Amniotic stem cell (primary cell): ENCODE results near the gene EME1.
A peak's percentile ranks its signal among the peaks of the same experiment; 100 is the strongest.
"Not testable (repeated sequence)": the region's sequence is repeated elsewhere in the genome, so short reads cannot be mapped to it uniquely, and the experiment has no call there.

Experiments used
- DNase-seq: peaks from one replicate; lab custom pipeline; 2025; lab: John Stamatoyannopoulos, UW

Gene EME1, protein sequence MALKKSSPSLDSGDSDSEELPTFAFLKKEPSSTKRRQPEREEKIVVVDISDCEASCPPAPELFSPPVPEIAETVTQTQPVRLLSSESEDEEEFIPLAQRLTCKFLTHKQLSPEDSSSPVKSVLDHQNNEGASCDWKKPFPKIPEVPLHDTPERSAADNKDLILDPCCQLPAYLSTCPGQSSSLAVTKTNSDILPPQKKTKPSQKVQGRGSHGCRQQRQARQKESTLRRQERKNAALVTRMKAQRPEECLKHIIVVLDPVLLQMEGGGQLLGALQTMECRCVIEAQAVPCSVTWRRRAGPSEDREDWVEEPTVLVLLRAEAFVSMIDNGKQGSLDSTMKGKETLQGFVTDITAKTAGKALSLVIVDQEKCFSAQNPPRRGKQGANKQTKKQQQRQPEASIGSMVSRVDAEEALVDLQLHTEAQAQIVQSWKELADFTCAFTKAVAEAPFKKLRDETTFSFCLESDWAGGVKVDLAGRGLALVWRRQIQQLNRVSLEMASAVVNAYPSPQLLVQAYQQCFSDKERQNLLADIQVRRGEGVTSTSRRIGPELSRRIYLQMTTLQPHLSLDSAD

GRCh38 chr17:50372758-50373556 lies at the start of gene EME1, which contains the start of gene MRPL27:
Gene EME1 (plus strand): TSS chr17:50373229. CDS start chr17:50375209, 1,980 bp downstream.
Gene MRPL27 (minus strand): TSS chr17:50373184. CDS start chr17:50373170, 14 bp downstream.
- DNase-seq = peak; percentile 72

GRCh38 chr17:50325906-50326305 lies 47.1 kb upstream of the EME1 start:
- no peak for DNase-seq

DNA sequence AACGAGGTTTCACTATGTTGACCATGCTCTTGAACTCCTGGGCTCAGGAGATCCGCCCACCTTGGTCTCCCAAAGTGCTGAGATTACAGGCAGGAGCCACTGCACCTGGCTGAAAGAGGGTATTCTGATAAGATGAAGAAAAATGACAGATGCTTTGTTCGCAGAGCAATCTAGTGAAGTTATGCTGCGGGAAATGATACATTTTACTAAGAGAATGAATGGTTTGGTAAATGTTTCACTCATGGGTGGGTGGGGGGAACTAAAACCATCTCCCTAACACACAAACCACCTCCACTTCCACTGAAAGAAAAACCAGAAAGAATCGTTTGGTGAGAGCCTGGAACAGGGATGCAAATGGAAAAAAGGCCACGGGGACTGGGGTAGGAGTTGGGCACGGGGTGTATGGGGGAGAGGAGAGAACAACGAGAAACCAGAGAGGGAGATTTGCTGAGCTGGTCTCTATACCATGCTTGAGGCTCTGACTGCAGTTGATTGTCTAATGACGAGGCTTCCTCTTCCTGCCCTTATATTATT lies 46.1 kb upstream of the EME1 start:
- DNase-seq = no peak

DNA sequence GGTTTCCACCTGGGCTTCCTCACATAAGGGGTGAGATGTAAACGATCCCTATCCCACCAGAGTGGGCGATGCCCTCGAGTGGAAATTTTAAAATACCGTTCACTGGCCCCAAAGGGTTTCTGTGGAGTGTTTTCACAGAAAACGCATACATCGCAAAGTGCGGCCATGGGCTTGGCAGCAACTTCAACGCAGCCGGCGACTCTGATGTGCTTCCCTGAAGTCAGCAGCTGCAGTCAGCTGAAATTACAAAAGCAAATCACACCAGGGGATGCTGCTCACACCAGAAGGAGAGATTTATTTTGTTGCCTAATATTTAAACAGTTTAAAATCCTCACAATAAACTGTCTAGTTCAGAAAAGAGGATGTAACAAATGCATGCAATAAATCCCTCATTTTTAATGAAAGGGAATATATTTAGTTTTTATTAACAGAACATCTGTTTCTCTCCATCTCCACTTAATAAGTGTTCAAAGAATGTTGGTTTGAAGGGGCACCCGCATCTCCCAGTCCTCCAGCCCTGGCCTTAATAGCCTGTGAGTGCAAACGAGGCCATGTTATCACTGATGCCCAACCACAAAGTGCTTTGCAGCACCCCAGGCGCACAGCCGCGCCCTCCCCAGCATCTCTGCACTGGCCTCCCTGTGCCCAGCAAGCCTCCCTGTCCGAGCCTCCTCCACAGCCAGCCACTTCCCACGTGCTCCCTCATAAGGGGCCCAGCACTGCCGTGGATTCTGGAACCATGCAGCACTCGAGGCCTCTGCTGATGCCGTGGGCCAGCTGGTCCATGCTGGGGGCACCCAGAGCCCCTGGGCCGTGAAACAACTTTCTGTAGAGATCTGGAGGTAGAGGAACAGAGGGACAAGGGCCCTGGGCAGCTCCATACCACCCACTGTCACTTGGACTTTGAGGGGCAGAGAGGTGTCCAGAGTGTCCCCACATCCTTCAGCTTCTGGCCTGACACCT lies 44.4 kb upstream of the EME1 start:
- no peak for DNase-seq

GRCh38 chr17:50329716-50330115 lies 43.3 kb upstream of the EME1 start:
- DNase-seq = no peak

- DNase-seq = no peak
These were observed 42.8 kb upstream of the EME1 start for GRCh38 chr17:50330151-50330775.

GRCh38 chr17:50331085-50331791 lies 41.8 kb upstream of the EME1 start:
- peak; percentile 10 for DNase-seq

GRCh38 chr17:50332196-50332595 lies 40.8 kb upstream of the EME1 start:
- no peak for DNase-seq

DNA sequence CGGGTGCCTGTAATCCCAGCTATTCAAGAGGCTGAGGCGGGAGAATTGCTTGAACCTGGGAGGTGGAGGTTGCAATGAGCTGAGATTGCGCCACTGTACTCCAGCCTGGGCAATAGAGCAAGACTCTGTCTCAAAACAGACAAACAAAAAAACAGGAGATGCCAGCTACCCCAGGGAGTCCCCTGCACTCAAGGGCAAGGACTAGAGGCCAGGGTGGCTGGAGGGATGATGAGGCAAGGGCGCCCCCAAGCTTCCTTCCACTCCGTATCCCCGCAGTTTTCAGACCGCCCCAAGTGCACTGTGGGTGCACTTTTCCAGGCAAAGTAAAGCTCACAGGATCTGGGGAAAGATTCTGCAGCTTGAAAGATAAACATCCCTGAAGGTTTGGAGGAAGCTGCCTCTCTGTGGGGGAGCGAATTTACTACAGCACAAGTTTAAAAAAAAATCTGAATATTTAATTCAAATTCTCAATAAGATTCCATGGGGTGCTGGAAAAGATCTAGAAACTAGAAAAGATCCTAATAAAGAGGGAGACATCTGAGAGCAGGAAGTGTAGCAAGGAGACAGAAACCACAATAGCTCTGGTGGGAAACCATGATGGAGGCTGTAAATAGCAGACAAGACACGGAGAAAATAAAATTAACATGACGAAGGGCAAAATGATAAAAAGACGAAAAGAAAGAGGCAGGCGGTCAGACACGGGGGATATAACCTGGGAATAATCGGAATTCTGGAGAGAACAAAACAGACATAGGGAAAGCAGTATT lies 39.6 kb upstream of the EME1 start:
- not testable (repeated sequence) for DNase-seq

DNA sequence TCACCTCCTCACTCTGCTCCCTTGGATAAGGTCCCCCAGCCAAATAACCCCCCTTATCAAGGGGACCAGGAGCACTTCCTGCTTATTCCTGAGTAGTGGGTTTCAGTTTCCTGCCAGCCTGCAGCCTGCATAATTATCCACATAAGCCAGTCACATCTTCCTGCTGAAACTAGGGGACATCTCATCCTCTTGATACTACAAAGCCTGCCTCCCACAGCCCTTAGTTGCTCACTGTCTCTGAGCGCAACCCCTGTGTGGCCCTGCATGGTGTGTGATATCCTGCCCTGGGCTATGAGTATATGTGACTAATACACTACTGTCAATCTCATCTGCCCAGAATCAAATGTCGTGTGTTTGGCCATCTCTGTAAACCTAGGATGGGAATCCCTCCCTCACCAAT lies 35.1 kb upstream of the EME1 start:
- no peak for DNase-seq

- no peak for DNase-seq
These were observed 34.4 kb upstream of the EME1 start for GRCh38 chr17:50338645-50339044.

- DNase-seq = no peak
These were observed 33.6 kb upstream of the EME1 start for GRCh38 chr17:50339381-50339780.

DNA sequence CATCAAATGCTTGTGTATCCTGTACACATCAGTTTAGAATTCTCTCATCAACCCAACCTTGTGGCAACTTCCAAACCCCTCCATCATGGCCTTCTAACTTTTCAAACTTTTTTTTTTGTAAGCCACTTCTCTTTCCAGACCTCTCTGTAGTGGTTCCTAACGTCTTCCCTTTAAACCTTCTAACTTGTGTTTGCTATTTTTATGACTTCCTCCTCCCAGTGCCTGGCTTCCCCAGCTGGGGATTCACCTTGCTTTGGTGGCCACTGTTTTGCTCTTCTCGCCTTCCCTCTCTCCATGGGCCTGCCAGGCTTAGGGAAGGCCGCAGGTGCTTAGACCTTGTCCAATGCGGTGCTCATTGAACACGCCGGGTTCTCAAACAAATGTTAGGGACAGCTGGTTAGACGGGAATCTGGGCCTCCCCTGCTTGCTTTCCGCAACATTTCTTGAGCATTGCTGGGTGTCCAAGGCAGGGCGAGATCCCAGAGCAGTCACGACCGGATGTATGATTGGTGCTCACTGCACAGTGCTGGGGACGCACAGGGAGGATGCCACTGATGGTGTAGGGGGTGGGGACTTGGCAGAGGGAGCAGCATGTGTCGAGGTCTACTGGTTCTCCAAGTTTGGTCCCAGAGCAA lies 28.2 kb upstream of the EME1 start:
- DNase-seq = no peak

- DNase-seq = peak; percentile 82
These were observed 27.4 kb upstream of the EME1 start, which contains the start of gene XYLT2 for GRCh38 chr17:50345432-50346312. Gene XYLT2 (plus strand): TSS chr17:50346126. CDS start chr17:50346141, 15 bp downstream.

GRCh38 chr17:50346313-50347116 lies 26.5 kb upstream of the EME1 start:
- peak; percentile 45 for DNase-seq

- no peak for DNase-seq
These were observed 25.7 kb upstream of the EME1 start for GRCh38 chr17:50347117-50347893.
